Measurements from ENCODE around the gene PROB1. TPM values are rescaled to one million over a fixed set of nuclear protein-coding genes. Genes with fewer than 3 reads are reported as not detected.

Gene PROB1
- total RNA-seq, 2 experiments from 2014 or later = 3.8 to 3.9 TPM

GRCh38 chr5:139385061-139386049, 9.5 kb downstream of the PROB1 start:
- peak; percentile 44 for DNase-seq
- peak overlapping the region; percentile 49 for H3K4me3 Mint-ChIP-seq
- CTCF ChIA-PET = interaction anchor here (0.9 to 2.0 kb wide), 2 partner anchors 17 to 44 kb away, joined by 3 to 7 read pairs; partner anchors contain the start of gene PAIP2
- POLR2A ChIA-PET = interaction anchor here (0.6 to 1.1 kb wide), 3 partner anchors 10 to 515 kb away, joined by 3 read pairs; no protein-coding TSS in a partner anchor
- no peaks in the 10 kb centered on the region for H3K27me3 Mint-ChIP-seq
- no peaks in the 10 kb centered on the region for H3K9me3 Mint-ChIP-seq
- H3K27ac Mint-ChIP-seq = peak overlapping the region; percentile 77
- no peaks in the 10 kb centered on the region for H3K36me3 Mint-ChIP-seq
- peaks cover 36% of the 10 kb centered on the region for H3K4me1 Mint-ChIP-seq (ENCODE audit: low read depth)
- intact Hi-C loops (cut with micrococcal nuclease) = no loop called here

DNA sequence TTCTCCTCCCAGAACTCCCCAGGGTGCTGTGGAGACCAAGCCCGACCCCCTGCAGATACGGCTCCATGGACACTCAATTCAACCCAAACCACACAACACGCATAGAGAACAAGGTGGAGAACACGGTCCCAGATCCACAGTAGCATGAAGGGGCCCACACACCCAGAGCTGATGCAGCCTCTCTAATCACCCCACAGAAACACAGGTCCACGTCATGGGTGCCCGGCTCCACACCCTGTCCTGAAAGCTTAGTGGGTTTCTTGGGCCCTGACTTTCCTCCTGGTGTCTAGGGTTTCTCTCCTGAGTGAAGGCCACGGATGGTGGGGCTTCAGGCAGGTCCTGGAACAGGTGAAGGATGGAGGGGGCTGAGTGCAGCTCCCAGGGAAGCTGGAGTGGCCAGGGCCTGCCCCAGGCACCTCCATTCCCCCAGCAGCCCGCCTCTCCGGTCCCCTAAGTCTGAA, 10.3 kb downstream of the PROB1 start:
- H3K27ac Mint-ChIP-seq = peak overlapping the region; percentile 77
- peaks cover 29% of the 10 kb centered on the region for H3K4me1 Mint-ChIP-seq (ENCODE audit: low read depth)
- intact Hi-C loops (cut with micrococcal nuclease) = no loop called here
- CTCF ChIA-PET = no interaction called here
- no peaks in the 10 kb centered on the region for H3K9me3 Mint-ChIP-seq
- POLR2A ChIA-PET = interaction anchor here (0.9 to 1.1 kb wide), 2 partner anchors 10 to 32 kb away, joined by 3 read pairs; no protein-coding TSS in a partner anchor
- H3K4me3 Mint-ChIP-seq = no peak overlapping the region
- H3K36me3 Mint-ChIP-seq = no peaks in the 10 kb centered on the region
- H3K27me3 Mint-ChIP-seq = no peaks in the 10 kb centered on the region
- no peak for DNase-seq

- H3K4me1 Mint-ChIP-seq (ENCODE audit: low read depth) = peaks cover 24% of the 10 kb centered on the region
- CTCF ChIA-PET = interaction anchor here (1.4 kb wide), 1 partner anchor 133 kb away, joined by 3 read pairs; no protein-coding TSS in a partner anchor
These were observed 10.8 kb downstream of the PROB1 start for GRCh38 chr5:139383993-139384590.

GRCh38 chr5:139383275-139383992, 11.5 kb downstream of the PROB1 start, which contains the start of gene SLC23A1:
Gene SLC23A1, minus strand, starts transcription at chr5:139383297. Its CDS starts 44 bp downstream, at chr5:139383253.
- Mint-ChIP-seq H3K36me3 (no peaks in the 10 kb centered on the region), H3K4me3 (no peak within 1 kb of the TSS), H3K27ac (no peak within 1 kb of the TSS), H3K4me1 (ENCODE audit: low read depth) (peaks cover 23% of the 10 kb centered on the region), H3K9me3 (no peaks in the 10 kb centered on the region), H3K27me3 (no peaks in the 10 kb centered on the region)
- DNase-seq = no peak
- intact Hi-C loops (cut with micrococcal nuclease) = no loop called here
- CTCF ChIA-PET = interaction anchor here (1.4 kb wide), 1 partner anchor 133 kb away, joined by 3 read pairs; no protein-coding TSS in a partner anchor
- POLR2A ChIA-PET = no interaction called here

More at GRCh38 chr5:139383993-139384590, 10.8 kb downstream of the PROB1 start:
- Mint-ChIP-seq H3K36me3 (no peaks in the 10 kb centered on the region), H3K9me3 (no peaks in the 10 kb centered on the region), H3K4me3 (no peak overlapping the region), H3K27me3 (no peaks in the 10 kb centered on the region), H3K27ac (peak overlapping the region; percentile 4)
- no peak for DNase-seq
- intact Hi-C loops (cut with micrococcal nuclease) = no loop called here
- POLR2A ChIA-PET = interaction anchor here (0.9 to 1.1 kb wide), 2 partner anchors 9 to 32 kb away, joined by 3 read pairs; no protein-coding TSS in a partner anchor

DNA sequence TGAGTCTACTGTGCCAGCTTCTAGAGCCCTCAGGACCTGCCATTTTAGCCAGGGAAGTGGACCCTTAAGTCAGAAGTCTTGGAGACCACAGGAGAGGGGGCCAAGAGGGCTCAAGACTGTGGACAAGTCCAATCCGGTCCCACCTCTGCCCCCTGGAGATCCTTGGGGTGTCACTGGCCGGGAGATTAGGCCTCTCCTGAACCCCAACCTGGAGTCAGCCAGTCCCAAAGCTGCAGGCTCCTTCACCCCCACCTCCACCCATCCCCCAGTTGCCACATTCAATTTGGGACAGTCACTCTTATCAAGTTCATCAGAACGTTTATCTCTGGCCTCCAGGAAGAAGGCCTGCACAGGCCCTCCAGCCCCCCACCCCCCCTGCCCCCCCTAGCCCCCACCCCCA, 12.1 kb downstream of the PROB1 start:
- Mint-ChIP-seq H3K9me3 (no peaks in the 10 kb centered on the region), H3K36me3 (no peaks in the 10 kb centered on the region), H3K4me3 (no peak overlapping the region), H3K27ac (no peak overlapping the region), H3K4me1 (ENCODE audit: low read depth) (peaks cover 23% of the 10 kb centered on the region), H3K27me3 (no peaks in the 10 kb centered on the region)
- no peak for DNase-seq
- ChIA-PET POLR2A (no interaction called here), CTCF (interaction anchor here (1.4 kb wide), 1 partner anchor 132 kb away, joined by 3 read pairs; no protein-coding TSS in a partner anchor)
- intact Hi-C loops (cut with micrococcal nuclease) = no loop called here

GRCh38 chr5:139381837-139382761, 12.8 kb downstream of the PROB1 start:
- intact Hi-C loops (cut with micrococcal nuclease) = no loop called here
- H3K27ac Mint-ChIP-seq = no peak overlapping the region
- no peaks in the 10 kb centered on the region for H3K27me3 Mint-ChIP-seq
- peaks cover 23% of the 10 kb centered on the region for H3K4me1 Mint-ChIP-seq (ENCODE audit: low read depth)
- H3K36me3 Mint-ChIP-seq = no peaks in the 10 kb centered on the region
- no peak overlapping the region for H3K4me3 Mint-ChIP-seq
- CTCF ChIA-PET = interaction anchor here (1.4 kb wide), 1 partner anchor 131 kb away, joined by 3 read pairs; no protein-coding TSS in a partner anchor
- DNase-seq = no peak
- H3K9me3 Mint-ChIP-seq = no peaks in the 10 kb centered on the region
- POLR2A ChIA-PET = interaction anchor here (1.1 kb wide), 1 partner anchor 9 kb away, joined by 3 read pairs; no protein-coding TSS in a partner anchor

- Mint-ChIP-seq H3K4me1 (ENCODE audit: low read depth) (peaks cover 7% of the 10 kb centered on the region), H3K4me3 (no peak overlapping the region), H3K36me3 (no peaks in the 10 kb centered on the region), H3K27ac (no peak overlapping the region), H3K27me3 (no peaks in the 10 kb centered on the region), H3K9me3 (no peaks in the 10 kb centered on the region)
- ChIA-PET POLR2A (no interaction called here), CTCF (no interaction called here)
- intact Hi-C loops (cut with micrococcal nuclease) = no loop called here
- DNase-seq = no peak
These were observed 15.1 kb downstream of the PROB1 start for GRCh38 chr5:139379626-139380449.

GRCh38 chr5:139378941-139379361, 16.0 kb downstream of the PROB1 start:
- intact Hi-C loops (cut with micrococcal nuclease) = no loop called here
- H3K36me3 Mint-ChIP-seq = no peaks in the 10 kb centered on the region

DNA sequence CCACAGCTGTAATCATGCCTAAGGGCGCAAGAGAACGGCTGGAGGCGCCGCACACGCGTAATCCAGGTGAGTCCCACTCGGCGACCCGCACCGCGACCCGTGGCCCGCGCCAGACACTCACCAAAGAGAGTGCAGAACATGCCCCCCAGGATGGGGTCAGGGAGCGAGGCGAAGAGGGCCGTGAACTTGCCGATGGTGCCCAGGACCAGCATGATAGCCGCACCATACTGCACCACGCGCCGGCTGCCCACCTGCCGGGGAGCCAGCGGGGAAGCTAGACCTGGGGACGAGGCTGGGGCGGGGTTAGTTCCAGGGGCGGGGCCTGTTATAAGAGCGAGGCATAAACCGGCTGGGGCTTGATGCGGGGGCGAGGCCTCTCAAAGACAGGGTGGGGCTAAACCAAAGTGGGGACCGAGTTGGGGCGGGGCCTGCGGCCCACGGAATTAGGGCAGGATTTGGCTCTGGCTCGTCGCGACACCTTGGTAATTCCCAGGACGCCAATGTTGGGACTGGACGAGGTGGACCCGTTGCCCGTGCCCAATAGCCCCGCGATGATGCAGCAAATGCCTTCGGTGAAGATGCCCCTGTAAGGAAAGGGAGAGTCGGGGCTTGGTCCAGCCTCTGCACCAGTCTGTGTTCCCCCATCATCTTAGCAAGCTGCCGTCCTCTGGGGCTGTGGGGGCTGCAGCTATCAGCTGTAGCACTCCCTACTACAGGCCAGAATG, 16.6 kb downstream of the PROB1 start:
- ChIA-PET CTCF (no interaction called here), POLR2A (no interaction called here)
- Mint-ChIP-seq H3K4me1 (ENCODE audit: low read depth) (no peaks in the 10 kb centered on the region), H3K27ac (no peak overlapping the region), H3K9me3 (no peaks in the 10 kb centered on the region), H3K4me3 (no peak overlapping the region), H3K27me3 (no peaks in the 10 kb centered on the region), H3K36me3 (no peaks in the 10 kb centered on the region)
- DNase-seq = no peak
- intact Hi-C loops (cut with micrococcal nuclease) = no loop called here

More at GRCh38 chr5:139378941-139379361, 16.0 kb downstream of the PROB1 start:
- Mint-ChIP-seq H3K4me3 (no peak overlapping the region), H3K9me3 (no peaks in the 10 kb centered on the region), H3K27me3 (no peaks in the 10 kb centered on the region), H3K4me1 (ENCODE audit: low read depth) (no peaks in the 10 kb centered on the region), H3K27ac (no peak overlapping the region)
- DNase-seq = no peak
- ChIA-PET CTCF (no interaction called here), POLR2A (no interaction called here)

DNA sequence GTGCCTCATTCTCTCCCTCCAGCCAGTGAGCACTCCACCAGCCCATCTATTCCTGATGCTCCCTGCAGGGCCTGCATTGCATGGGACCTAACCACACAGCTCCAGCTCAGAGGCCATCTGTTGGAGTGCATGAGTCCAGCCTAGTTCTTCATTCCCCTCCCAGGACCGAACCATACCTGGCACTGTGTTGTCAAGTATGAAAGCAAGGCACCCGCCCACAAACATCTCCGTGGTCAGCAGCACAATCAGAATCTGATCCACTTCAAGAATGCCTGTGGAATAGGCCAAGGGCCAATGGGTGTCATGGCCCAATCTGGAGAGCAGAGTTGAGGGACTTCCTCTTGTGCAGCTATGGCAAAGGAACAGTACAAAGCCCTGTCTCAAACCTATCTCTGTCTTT, 17.7 kb downstream of the PROB1 start:
- H3K4me1 Mint-ChIP-seq (ENCODE audit: low read depth) = peaks cover under 1% of the 10 kb centered on the region
- ChIA-PET POLR2A (no interaction called here), CTCF (interaction anchor here (1.9 kb wide), 1 partner anchor 15 kb away, joined by 6 read pairs; no protein-coding TSS in a partner anchor)
- DNase-seq = no peak
- no peak overlapping the region for H3K4me3 Mint-ChIP-seq
- H3K27me3 Mint-ChIP-seq = no peaks in the 10 kb centered on the region
- no peaks in the 10 kb centered on the region for H3K9me3 Mint-ChIP-seq
- intact Hi-C loops (cut with micrococcal nuclease) = no loop called here
- H3K36me3 Mint-ChIP-seq = no peaks in the 10 kb centered on the region
- no peak overlapping the region for H3K27ac Mint-ChIP-seq

All from activated CD4-positive, alpha-beta memory T cell treated with anti-CD3 and anti-CD28 coated beads for 36 hours (primary cell).